Uterus (tissue), 4 donors: ENCODE results near the gene NTRK1. TPM values are rescaled to one million over a fixed set of nuclear protein-coding genes. Genes with fewer than 3 reads are reported as not detected.

Source experiments
- DNase-seq, 2 donors: peaks; one replicate each; pipeline ENCODE4 v3.0.0-alpha.2; 2019 to 2020
- H3K27ac ChIP-seq, 2 donors: fragments of 200-600 bp; sonication (generic); 1 replicate in 1 of 2; 2 replicates in 1 of 2; pipeline ENCODE4 v1.5.1; 2016 to 2018
- H3K27me3 ChIP-seq, 2 donors: fragments of 200-600 bp; sonication (generic); one replicate each; pipeline ENCODE4 v1.5.1; 2018 to 2019; ENCODE audit warnings: control low read depth in 1 of 2
- H3K36me3 ChIP-seq, 2 donors: fragments of 200-600 bp; sonication (generic); one replicate each; pipeline ENCODE4 v1.5.1; 2019; ENCODE audit warnings: control low read depth in 1 of 2
- H3K4me1 ChIP-seq, 2 donors: fragments of 200-600 bp; sonication (generic); one replicate each; pipeline ENCODE4 v1.5.1; 2018 to 2019; ENCODE audit warnings: control low read depth in 1 of 2
- H3K4me3 ChIP-seq, 2 donors: fragments of 200-600 bp; sonication (generic); 1 replicate in 1 of 2; 2 replicates in 1 of 2; pipeline ENCODE4 v1.5.1; 2018 to 2019; ENCODE audit warnings: mild to moderate bottlenecking in 1 of 2
- H3K9me3 ChIP-seq, 2 donors: fragments of 200-600 bp; sonication (generic); one replicate each; pipeline ENCODE4 v1.5.1; 2019; ENCODE audit warnings: control low read depth in 1 of 2
- POLR2A ChIP-seq, 2 donors: fragments of 450-650 bp; IDR thresholded peaks; one replicate each; pipeline ENCODE4 v1.6.1; 2016; ENCODE audit warnings: antibody characterized with exemption in 2 of 2, mild to moderate bottlenecking in 1 of 2, moderate library complexity in 1 of 2
- intact Hi-C: fragments of 100-400 bp; cut with DNase I; formaldehyde crosslinking; loops from one replicate; pipeline ENCODE4 v1.15.1; 2023; ENCODE audit warnings: low total_unique reads
- total RNA-seq, 4 donors: library from RNA; depleted of rRNA in 3 of 4; stranded (reverse); fragments of >200 nt in 3 of 4; gene quantifications; one replicate each; pipeline versions ENCODE4 v1.1.0 to v1.2.4, GENCODE V29; 2014 to 2023
- TF ChIP-seq, protein P1 (sequence below), 4 experiments: fragments of 200-600 bp in 2 of 4; fragments of 450-650 bp in 2 of 4; sonication (generic) in 2 of 4; IDR thresholded peaks; one replicate each; pipeline ENCODE4 v1.5.1; 2016 to 2019; ENCODE audit warnings: antibody characterized with exemption in 4 of 4, mild to moderate bottlenecking in 2 of 4, moderate library complexity in 1 of 4
- donor health status: DM: yes; HTN: yes; CAD: no.

The NTRK1 gene
- total RNA-seq, 4 donors from 2014 or later: 0.35 to 19.2 (median 3.6) TPM

DNA sequence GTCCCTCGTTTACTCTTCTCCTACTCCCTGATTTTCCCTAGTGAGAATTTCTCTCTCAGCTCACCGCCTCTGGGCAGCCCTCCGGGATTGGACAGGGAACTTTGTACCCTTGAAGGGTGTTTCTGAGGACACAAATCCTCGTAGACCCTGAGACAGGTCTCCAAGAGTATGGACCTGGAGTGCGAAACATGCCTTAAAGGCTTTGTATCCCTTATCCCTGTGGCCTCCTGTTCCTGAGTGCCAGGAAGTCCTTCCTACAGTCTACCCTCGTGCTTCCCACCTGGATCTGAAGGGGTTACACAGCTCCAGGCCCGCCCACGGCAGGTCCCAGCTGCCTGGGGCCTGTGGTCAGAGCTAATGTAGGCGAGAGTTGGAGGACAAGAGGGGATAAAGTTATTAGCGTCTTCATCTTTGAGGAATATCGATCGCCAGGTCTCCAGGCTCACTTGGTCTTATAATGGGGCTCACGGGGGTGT is 25.3 kb downstream of the NTRK1 start:
- intact Hi-C loops: loop anchor here (10.0 kb wide), 1 partner anchor 191 kb away; no protein-coding TSS in a partner anchor
- DNase-seq: no peak
- no peaks in the 10 kb centered on the region for H3K36me3 ChIP-seq
- no peak overlapping the region for H3K27ac ChIP-seq
- H3K4me1 ChIP-seq: no peaks in the 10 kb centered on the region
- TF ChIP-seq POLR2A (IDR thresholded peaks at IDR 0.05): no peak
- TF ChIP-seq, protein P1, sequence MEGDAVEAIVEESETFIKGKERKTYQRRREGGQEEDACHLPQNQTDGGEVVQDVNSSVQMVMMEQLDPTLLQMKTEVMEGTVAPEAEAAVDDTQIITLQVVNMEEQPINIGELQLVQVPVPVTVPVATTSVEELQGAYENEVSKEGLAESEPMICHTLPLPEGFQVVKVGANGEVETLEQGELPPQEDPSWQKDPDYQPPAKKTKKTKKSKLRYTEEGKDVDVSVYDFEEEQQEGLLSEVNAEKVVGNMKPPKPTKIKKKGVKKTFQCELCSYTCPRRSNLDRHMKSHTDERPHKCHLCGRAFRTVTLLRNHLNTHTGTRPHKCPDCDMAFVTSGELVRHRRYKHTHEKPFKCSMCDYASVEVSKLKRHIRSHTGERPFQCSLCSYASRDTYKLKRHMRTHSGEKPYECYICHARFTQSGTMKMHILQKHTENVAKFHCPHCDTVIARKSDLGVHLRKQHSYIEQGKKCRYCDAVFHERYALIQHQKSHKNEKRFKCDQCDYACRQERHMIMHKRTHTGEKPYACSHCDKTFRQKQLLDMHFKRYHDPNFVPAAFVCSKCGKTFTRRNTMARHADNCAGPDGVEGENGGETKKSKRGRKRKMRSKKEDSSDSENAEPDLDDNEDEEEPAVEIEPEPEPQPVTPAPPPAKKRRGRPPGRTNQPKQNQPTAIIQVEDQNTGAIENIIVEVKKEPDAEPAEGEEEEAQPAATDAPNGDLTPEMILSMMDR (IDR thresholded peaks at IDR 0.05): no peak
- H3K27me3 ChIP-seq: no peaks in the 10 kb centered on the region
- no peaks in the 10 kb centered on the region for H3K9me3 ChIP-seq
- H3K4me3 ChIP-seq: no peak overlapping the region

DNA sequence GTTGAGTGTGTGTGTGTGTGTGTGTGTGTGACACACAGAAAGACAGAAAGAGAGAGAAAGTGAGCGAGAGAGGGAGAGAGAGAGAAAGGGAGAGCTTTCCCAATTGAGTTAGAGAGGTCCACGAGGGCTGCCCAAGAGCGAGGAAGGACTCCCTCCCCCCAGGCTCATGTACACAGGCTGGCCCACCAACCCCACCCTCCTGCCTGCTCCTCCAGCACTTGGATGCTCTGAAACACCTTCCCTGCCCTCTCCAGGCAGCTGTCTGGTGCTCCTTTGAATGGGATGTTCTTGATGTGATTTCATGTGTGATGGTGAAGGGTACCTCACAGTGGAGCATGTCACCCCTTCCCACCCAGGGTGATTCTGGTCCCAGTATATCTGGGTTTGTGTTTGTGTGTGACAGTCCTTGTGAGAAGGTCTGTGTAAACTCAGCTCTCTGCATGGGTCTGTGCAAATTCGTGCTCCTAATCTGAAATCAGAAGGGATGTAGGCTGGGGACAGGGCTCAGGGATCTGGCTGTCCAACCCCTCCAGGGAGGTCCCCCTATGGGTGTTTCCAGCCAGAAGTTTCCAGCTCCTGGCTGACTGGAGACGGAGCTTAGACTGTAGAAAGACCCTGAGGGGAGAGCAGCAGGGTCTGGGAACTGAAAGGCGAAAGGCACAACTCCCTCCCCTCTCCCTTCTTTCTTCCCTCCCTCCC is 26.1 kb downstream of the NTRK1 start:
- Histone ChIP-seq H3K36me3 (no peaks in the 10 kb centered on the region), H3K4me1 (no peaks in the 10 kb centered on the region), H3K27ac (no peak overlapping the region), H3K4me3 (no peak overlapping the region), H3K9me3 (no peaks in the 10 kb centered on the region), H3K27me3 (no peaks in the 10 kb centered on the region)
- intact Hi-C loops: loop anchor here (10.0 kb wide), 1 partner anchor 192 kb away; no protein-coding TSS in a partner anchor
- DNase-seq: no peak
- TF ChIP-seq POLR2A (IDR thresholded peaks at IDR 0.05): no peak
- TF ChIP-seq, protein P1 (IDR thresholded peaks at IDR 0.05): no peak

DNA sequence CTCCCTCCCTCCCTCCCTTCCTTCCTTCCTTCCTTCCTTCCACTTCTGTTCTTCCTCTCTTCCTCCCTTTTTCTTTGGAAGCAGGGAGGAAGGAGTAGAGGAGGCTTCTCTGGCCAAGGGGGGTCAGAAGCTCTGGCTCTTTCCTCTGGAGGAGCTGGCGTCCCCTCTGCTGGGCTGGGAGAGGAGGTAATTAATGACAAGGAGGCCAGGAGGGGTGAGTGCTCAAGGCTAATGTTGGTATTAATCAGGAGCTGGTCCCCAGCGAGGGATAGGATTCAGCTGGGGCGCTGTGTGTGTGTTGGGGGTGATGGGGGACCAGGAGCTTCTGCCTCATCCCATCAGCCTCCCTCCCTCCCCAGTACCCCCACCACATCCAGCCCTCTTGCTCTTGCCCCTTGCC is 26.7 kb downstream of the NTRK1 start:
- no peak overlapping the region for H3K4me3 ChIP-seq
- H3K27me3 ChIP-seq: no peaks in the 10 kb centered on the region
- no peaks in the 10 kb centered on the region for H3K9me3 ChIP-seq
- intact Hi-C loops: loop anchor here (10.0 kb wide), 1 partner anchor 193 kb away; no protein-coding TSS in a partner anchor
- DNase-seq: no peak
- H3K36me3 ChIP-seq: no peaks in the 10 kb centered on the region
- H3K4me1 ChIP-seq: no peaks in the 10 kb centered on the region
- no peak for TF ChIP-seq POLR2A (IDR thresholded peaks at IDR 0.05)
- TF ChIP-seq, protein P1 (IDR thresholded peaks at IDR 0.05): no peak
- no peak overlapping the region for H3K27ac ChIP-seq

DNA sequence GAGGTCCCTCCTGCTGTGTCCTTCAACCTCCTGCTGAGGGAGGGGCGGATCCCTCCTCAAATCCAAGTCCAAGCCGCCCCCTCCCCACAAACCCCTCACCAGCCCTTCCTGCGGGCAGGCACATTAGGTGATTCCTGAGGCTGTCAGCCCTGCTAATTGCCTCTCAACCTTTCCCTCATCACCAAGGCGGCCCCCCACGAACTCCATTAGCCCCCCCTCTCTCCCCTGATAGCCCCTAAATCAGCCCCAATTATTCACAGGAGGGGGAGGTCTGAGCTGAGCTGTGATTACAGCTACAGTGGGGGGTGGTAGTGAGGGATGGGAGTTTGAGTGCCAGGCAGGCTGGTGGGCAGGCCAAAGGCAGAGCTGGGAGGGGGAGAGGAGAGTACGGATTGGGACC is 27.1 kb downstream of the NTRK1 start:
- Histone ChIP-seq H3K4me1 (peaks cover 0 to under 1% of the 10 kb centered on the region in 2 donors), H3K27ac (no peak overlapping the region), H3K36me3 (no peaks in the 10 kb centered on the region), H3K27me3 (no peaks in the 10 kb centered on the region), H3K4me3 (no peak overlapping the region), H3K9me3 (no peaks in the 10 kb centered on the region)
- no peak for TF ChIP-seq POLR2A (IDR thresholded peaks at IDR 0.05)
- TF ChIP-seq, protein P1 (IDR thresholded peaks at IDR 0.05): no peak
- DNase-seq: no peak
- intact Hi-C loops: loop anchor here (10.0 kb wide), 1 partner anchor 193 kb away; no protein-coding TSS in a partner anchor
